Sigmoid colon (tissue), 7 donors: ENCODE data around the gene DLEU7. TPM values are rescaled to one million over a fixed set of nuclear protein-coding genes. Genes with fewer than 3 reads are reported as not detected.

Experiments used
- DNase-seq: peaks from one replicate; pipeline ENCODE4 v3.0.0-alpha.2; 2019
- H3K27ac ChIP-seq, 4 donors: fragments of 200-600 bp; sonication (generic); one replicate each; pipeline ENCODE4 v1.5.1; 2016 to 2019; ENCODE audit warnings: mild to moderate bottlenecking in 1 of 4
- H3K27me3 ChIP-seq, 3 donors: fragments of 200-600 bp; sonication (generic); one replicate each; pipeline ENCODE4 v1.5.1; 2019; ENCODE audit warnings: mild to moderate bottlenecking in 1 of 3
- H3K36me3 ChIP-seq, 4 donors: fragments of 200-600 bp; sonication (generic); one replicate each; pipeline ENCODE4 v1.5.1; 2016 to 2019
- H3K4me1 ChIP-seq, 4 donors: fragments of 200-600 bp; sonication (generic); one replicate each; pipeline ENCODE4 v1.5.1; 2017 to 2019
- H3K4me3 ChIP-seq, 4 donors: fragments of 200-600 bp; sonication (generic); one replicate each; pipeline ENCODE4 v1.5.1; 2017 to 2019; ENCODE audit warnings: mild to moderate bottlenecking in 2 of 4, moderate library complexity in 1 of 4
- H3K9me3 ChIP-seq, 4 donors: fragments of 200-600 bp in 3 of 4; sonication (generic) in 3 of 4; one replicate each; pipeline versions ENCODE4 v1.5.1 to v1.6.1; 2013 to 2019
- EP300 ChIP-seq, 4 donors: sonication (generic); formaldehyde crosslinking; IDR thresholded peaks; one replicate each; pipeline ENCODE4 v1.6.1; 2017; ENCODE audit warnings: antibody characterized with exemption in 4 of 4
- POLR2A ChIP-seq, 2 donors: fragments of 450-650 bp; IDR thresholded peaks; one replicate each; pipeline ENCODE4 v1.6.1; 2016; ENCODE audit warnings: antibody characterized with exemption in 2 of 2, mild to moderate bottlenecking in 2 of 2, moderate library complexity in 2 of 2
- POLR2AphosphoS5 ChIP-seq, 4 donors: sonication (generic); formaldehyde crosslinking; IDR thresholded peaks; one replicate each; pipeline ENCODE4 v1.6.1; 2017; ENCODE audit warnings: antibody characterized with exemption in 4 of 4
- WGBS, 2 donors: extraction: QIAGEN DNeasy Blood & Tissue Kit; methylation state at CpG; one replicate each; pipeline ENCODE4 v1.1.7; 2013; 5-methylcytosine and 5-hydroxymethylcytosine counted together
- intact Hi-C: fragments of 100-400 bp; cut with DNase I; formaldehyde crosslinking; loops from one replicate; pipeline ENCODE4 v1.15.1; 2023
- polyA plus RNA-seq, 3 donors: library from polyadenylated mRNA; stranded (reverse); fragments of 200-250 nt; gene quantifications; one replicate each; pipeline ENCODE4 v1.2.3, GENCODE V29; 2013
- total RNA-seq, 4 donors: library from RNA; depleted of rRNA; stranded (reverse); fragments of >200 nt; gene quantifications; one replicate each; pipeline ENCODE4 v1.1.0, GENCODE V29; 2016
- TF ChIP-seq, protein P1 (sequence below), 4 experiments: fragments of 450-650 bp in 3 of 4; fragments of 200-600 bp in 1 of 4; IDR thresholded peaks; one replicate each; pipeline ENCODE4 v1.5.1; 2016 to 2019; ENCODE audit warnings: antibody characterized with exemption in 4 of 4, mild to moderate bottlenecking in 3 of 4, moderate library complexity in 2 of 4
- donor health status: healthy with polysubstance abuse.
- donor health status: Bipolar disorder and iron deficiency.
- donor health status: healthy.

Gene DLEU7
- total and polyA plus RNA-seq, 7 donors, result 0.10 to 1.1 (median 0.62) TPM; not detected in 3

DNA sequence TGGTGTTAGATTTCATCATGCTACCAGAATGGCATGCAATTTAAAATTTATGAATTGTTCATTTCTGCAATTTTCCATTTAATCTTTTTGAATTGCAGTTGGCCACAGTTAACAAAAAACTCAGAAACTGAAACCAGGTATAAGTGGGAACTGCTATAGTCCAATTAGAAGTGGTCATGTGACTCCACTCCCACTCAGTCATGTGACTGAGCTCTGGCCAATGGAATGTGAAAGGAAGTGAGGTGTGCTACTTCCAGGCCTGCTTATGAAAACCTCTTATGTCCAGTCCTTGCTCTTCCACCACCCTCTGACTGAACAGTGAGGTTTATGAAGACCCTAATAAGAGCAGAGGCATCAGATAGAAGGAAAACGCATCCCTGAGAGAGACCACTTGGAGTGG lies 47.0 kb downstream of the DLEU7 start:
- intact Hi-C loops, result no loop called here
- H3K27ac ChIP-seq, result no peak overlapping the region
- no peak for DNase-seq
- no peaks in the 10 kb centered on the region for H3K27me3 ChIP-seq
- H3K4me1 ChIP-seq, result peaks cover 0 to 14% (median 6%) of the 10 kb centered on the region in 4 donors
- TF ChIP-seq, protein P1, sequence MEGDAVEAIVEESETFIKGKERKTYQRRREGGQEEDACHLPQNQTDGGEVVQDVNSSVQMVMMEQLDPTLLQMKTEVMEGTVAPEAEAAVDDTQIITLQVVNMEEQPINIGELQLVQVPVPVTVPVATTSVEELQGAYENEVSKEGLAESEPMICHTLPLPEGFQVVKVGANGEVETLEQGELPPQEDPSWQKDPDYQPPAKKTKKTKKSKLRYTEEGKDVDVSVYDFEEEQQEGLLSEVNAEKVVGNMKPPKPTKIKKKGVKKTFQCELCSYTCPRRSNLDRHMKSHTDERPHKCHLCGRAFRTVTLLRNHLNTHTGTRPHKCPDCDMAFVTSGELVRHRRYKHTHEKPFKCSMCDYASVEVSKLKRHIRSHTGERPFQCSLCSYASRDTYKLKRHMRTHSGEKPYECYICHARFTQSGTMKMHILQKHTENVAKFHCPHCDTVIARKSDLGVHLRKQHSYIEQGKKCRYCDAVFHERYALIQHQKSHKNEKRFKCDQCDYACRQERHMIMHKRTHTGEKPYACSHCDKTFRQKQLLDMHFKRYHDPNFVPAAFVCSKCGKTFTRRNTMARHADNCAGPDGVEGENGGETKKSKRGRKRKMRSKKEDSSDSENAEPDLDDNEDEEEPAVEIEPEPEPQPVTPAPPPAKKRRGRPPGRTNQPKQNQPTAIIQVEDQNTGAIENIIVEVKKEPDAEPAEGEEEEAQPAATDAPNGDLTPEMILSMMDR (IDR thresholded peaks at IDR 0.05), result no peak
- no peak for TF ChIP-seq POLR2AphosphoS5 (IDR thresholded peaks at IDR 0.05)
- TF ChIP-seq POLR2A (IDR thresholded peaks at IDR 0.05), result no peak
- TF ChIP-seq EP300 (IDR thresholded peaks at IDR 0.05), result no peak
- 96 to 98% methylated on average over 1 of the region's 1 CpG for WGBS, 2 donors
- H3K4me3 ChIP-seq, result no peak overlapping the region
- H3K9me3 ChIP-seq, result no peaks in the 10 kb centered on the region
- H3K36me3 ChIP-seq, result no peaks in the 10 kb centered on the region

DNA sequence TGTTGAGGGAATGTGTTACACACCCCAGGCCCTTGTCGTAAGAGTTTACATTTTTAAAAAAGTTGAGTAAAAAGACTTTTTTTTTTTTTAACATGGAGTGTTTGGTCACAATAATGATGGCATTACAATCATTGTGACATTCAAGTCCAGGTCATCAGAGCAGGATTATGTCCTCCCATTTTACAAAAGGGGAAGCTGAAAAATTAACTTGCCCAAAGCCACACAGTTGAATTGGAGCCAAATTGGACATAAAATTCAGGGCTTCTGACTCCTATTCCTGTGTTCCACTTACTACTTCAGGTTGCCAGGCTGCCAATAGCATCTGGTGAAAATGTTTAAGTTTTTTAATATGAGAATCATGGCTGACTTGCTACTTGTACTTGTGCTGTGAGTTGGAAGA lies 49.3 kb downstream of the DLEU7 start:
- H3K4me3 ChIP-seq, result no peak overlapping the region
- no peaks in the 10 kb centered on the region for H3K4me1 ChIP-seq
- no peak overlapping the region for H3K27ac ChIP-seq
- TF ChIP-seq POLR2AphosphoS5 (IDR thresholded peaks at IDR 0.05) (no peak), EP300 (IDR thresholded peaks at IDR 0.05) (no peak), POLR2A (IDR thresholded peaks at IDR 0.05) (no peak)
- TF ChIP-seq, protein P1 (IDR thresholded peaks at IDR 0.05), result no peak
- WGBS, 2 donors, result 97 to 99% methylated on average over 1 of the region's 1 CpG
- no peak for DNase-seq
- no peaks in the 10 kb centered on the region for H3K9me3 ChIP-seq
- H3K36me3 ChIP-seq, result no peaks in the 10 kb centered on the region
- no peaks in the 10 kb centered on the region for H3K27me3 ChIP-seq
- intact Hi-C loops, result no loop called here

DNA sequence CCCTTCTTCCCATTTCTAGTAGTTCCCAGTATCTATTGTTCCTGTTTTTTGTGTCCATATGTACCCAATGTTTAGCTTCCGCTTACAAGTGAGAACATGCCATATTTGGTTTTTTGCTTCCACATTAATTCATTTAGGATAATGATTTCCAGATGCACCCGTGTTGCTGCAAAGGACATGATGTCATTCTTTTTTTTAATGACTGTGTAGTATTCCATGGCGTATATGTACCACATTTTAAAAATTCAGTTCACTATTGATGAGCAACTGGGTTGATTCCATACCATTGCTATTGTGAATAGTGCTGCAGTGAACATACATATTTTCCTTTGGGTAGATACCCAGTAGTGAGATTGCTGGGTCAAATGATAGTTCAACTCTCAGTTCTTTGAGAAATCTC lies 50.5 kb downstream of the DLEU7 start:
- Histone ChIP-seq H3K9me3 (no peaks in the 10 kb centered on the region), H3K27ac (no peak overlapping the region), H3K27me3 (no peaks in the 10 kb centered on the region), H3K4me3 (no peak overlapping the region), H3K4me1 (no peaks in the 10 kb centered on the region), H3K36me3 (no peaks in the 10 kb centered on the region)
- no peak for TF ChIP-seq EP300 (IDR thresholded peaks at IDR 0.05)
- TF ChIP-seq POLR2AphosphoS5 (IDR thresholded peaks at IDR 0.05), result no peak
- intact Hi-C loops, result no loop called here
- 76 to 98% methylated on average over 3 of the region's 3 CpGs for WGBS, 2 donors
- DNase-seq, result no peak

DNA sequence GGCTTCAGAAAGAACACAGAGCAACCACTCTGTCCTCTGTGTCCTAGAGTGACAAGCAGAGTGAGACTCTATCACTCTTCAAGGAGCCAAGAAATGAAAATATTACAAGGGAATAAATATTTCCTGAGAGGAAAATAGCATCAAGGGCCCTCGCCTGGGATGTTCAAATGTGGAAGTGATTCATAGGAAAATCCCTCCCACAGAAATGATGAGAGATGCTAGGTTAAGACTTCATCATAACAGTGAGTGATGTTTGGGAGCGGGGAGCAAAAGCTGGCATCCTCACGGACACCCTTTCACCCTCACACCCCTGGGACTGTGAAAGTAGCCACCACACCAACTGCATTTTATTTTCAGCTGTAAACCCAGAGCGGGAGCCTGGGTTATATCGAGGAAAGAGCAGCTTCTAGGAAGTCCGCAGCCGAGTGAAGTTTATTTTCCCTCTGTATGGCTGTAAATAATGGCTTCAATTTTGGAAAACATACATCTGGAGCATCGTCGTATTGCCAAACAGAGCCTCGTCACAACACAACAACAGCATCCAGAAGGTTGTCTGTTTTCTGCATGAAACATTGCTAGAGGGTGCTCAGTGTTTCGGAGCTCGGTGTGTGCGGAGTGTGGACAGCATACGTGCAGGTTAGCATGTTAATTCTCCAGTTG lies 54.8 kb downstream of the DLEU7 start:
- Histone ChIP-seq H3K9me3 (no peaks in the 10 kb centered on the region), H3K4me1 (no peaks in the 10 kb centered on the region), H3K27me3 (no peaks in the 10 kb centered on the region), H3K36me3 (no peaks in the 10 kb centered on the region), H3K27ac (no peak overlapping the region), H3K4me3 (no peak overlapping the region)
- 77 to 86% methylated on average over 14 of the region's 14 CpGs for WGBS, 2 donors
- no peak for DNase-seq
- TF ChIP-seq POLR2A (IDR thresholded peaks at IDR 0.05) (no peak), EP300 (IDR thresholded peaks at IDR 0.05) (no peak), POLR2AphosphoS5 (IDR thresholded peaks at IDR 0.05) (no peak)
- TF ChIP-seq, protein P1 (IDR thresholded peaks at IDR 0.05), result no peak
- intact Hi-C loops, result no loop called here

DNA sequence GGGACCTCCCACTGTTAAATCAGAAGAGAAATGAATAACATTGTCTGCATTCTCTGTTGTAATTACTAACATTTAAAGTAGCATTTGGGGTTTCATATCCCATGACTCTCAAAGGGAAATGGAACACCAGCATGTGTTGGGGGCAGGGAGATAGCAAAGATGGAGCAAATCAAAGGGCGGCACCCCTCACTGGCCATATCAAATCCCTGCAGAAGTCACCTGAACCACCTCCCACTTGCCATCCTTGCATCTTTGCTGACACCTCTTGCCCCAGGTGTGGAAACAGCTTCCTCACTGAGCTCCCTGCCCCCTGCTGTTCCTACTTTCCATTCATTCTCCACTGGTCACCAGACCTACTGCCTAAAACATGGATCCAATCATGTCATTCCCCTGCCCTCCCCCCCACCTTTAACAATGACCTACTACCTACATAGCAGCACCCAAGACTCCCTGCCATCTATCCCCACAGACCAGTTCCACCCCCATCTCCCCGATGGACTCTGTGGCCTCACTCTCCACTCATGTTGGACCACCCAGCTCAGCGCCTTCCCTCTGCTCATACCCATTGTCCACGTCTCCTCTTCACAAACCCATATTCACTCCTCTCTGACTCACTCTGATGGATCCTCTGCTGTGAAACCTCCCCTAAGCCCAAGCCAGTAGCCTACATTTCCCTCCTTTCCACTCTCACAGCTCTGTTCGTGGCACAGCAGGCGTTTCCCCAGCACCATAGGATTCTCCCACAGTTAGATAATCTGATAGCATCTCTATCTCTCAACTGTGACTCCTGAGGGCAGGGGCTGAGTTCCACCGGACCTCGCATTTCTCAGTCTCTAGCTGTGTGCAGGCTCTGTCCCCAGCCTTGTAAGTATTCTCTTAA lies 55.9 kb downstream of the DLEU7 start:
- Histone ChIP-seq H3K36me3 (no peaks in the 10 kb centered on the region), H3K27me3 (no peaks in the 10 kb centered on the region), H3K4me3 (no peak overlapping the region), H3K27ac (no peak overlapping the region), H3K4me1 (no peaks in the 10 kb centered on the region), H3K9me3 (no peaks in the 10 kb centered on the region)
- DNase-seq, result no peak
- 93 to 95% methylated on average over 8 of the region's 8 CpGs for WGBS, 2 donors
- no peak for TF ChIP-seq EP300 (IDR thresholded peaks at IDR 0.05)
- TF ChIP-seq POLR2A (IDR thresholded peaks at IDR 0.05), result no peak
- TF ChIP-seq POLR2AphosphoS5 (IDR thresholded peaks at IDR 0.05), result no peak
- TF ChIP-seq, protein P1 (IDR thresholded peaks at IDR 0.05), result no peak
- intact Hi-C loops, result no loop called here
